VCaP (cell line): ENCODE results near the gene MAGI1.
"Not testable (repeated sequence)": the region's sequence is repeated elsewhere in the genome, so short reads cannot be mapped to it uniquely, and the experiment has no call there.

Source experiments
- H3K27ac ChIP-seq: fragments of 450-650 bp; 2 replicates; pipeline ENCODE4 v1.5.1; 2017
- CTCF ChIP-seq: fragments of 450-650 bp; conservative IDR thresholded peaks from 2 replicates; pipeline ENCODE4 v1.5.1; 2017; ENCODE audit warnings: mild to moderate bottlenecking, moderate library complexity

Gene MAGI1

GRCh38 chr3:65901226-65901625 lies 137.5 kb downstream of the MAGI1 start:
- H3K27ac ChIP-seq: peak overlapping the region; percentile 76
- TF ChIP-seq CTCF: no peak

- no peak overlapping the region for H3K27ac ChIP-seq
- no peak for TF ChIP-seq CTCF
Measured at GRCh38 chr3:65899226-65899625, 139.5 kb downstream of the MAGI1 start.

DNA sequence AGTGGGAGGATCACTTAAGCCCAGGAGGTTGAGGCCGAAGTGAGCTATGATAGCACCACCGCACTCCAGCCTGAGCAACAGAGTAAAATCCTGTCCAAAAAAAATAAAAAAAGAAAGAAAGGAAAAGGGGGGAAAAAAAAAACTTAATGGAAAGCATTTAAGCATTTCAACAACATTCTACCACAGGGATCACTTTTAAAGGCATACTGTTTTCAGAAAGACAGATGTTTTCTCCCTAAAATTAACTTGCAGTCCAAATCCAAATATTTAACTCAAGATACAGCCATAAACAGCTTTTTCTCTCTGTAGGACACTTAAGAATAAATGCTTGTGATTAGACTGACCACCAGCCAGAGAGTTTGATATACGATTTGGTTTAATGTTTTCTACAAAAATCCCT lies 141.0 kb downstream of the MAGI1 start:
- TF ChIP-seq CTCF: no peak

GRCh38 chr3:65896321-65896720 lies 142.4 kb downstream of the MAGI1 start:
- TF ChIP-seq CTCF: no peak
- H3K27ac ChIP-seq: no peak overlapping the region

More for the DNA sequence above, 141.0 kb downstream of the MAGI1 start:
- H3K27ac ChIP-seq: no peak overlapping the region

DNA sequence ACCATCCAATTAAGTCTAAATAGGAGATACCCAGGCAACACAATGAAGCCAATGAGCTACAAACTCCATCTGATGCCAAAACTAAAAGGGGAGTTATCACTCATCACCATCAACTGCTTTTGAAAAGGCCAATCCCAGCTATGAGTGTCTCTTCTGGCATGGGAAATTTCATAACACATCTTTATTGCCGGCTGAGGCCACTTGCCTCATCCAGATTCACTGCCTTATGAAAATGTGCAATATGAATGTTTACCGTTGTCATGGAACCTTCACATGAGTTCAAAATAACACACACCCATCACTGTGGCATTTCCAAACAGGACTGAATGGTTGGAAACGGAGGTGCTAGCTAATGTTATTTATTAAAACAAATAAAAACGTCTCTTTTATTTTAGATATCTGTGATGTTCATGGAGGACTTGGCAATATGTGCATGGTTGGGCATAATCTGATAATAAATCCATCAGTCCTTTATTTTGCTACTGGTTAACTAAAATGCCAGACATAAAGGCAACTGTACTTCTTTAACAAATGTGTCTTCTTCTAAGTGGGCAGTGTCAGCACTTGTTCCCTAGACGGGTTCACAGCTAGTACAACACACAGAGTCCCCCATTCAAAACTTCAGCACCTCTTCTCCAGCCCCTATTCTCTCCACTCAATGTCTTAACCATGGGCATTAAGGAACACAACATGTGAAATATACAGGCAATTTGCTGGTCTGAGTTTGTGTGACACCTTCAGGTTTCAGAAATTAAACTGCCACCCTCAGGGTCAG lies 143.9 kb downstream of the MAGI1 start:
- no peak for TF ChIP-seq CTCF
- no peak overlapping the region for H3K27ac ChIP-seq

- no peak overlapping the region for H3K27ac ChIP-seq
- TF ChIP-seq CTCF: no peak
Measured at GRCh38 chr3:65894126-65894525, 144.6 kb downstream of the MAGI1 start.

DNA sequence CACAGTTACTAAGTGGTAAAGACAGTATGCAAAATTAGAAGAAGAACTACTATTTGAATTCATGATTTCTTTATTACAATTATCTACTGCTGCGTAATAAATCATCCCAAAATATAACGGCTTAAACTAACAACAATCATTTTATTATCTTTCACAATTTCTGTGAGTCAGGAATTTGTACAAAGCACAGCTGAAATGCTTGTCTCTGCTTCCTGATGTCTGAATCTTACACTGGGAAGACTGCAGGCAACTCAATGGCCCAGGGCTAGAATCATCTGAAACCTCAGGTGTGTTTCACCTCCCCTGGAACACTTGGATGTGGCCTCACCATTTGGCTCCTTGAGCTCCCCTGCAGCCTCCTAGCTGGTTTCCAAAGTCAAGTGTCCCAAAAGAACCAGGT lies 145.1 kb downstream of the MAGI1 start:
- no peak for TF ChIP-seq CTCF
- no peak overlapping the region for H3K27ac ChIP-seq

- H3K27ac ChIP-seq: not testable (repeated sequence)
Measured at GRCh38 chr3:65891477-65891876, 147.2 kb downstream of the MAGI1 start.
